Neuronal stem cell (in vitro differentiated cells): ENCODE data around the gene TSEN34.

Experiments
- DNase-seq: peaks from one replicate; pipeline ENCODE4 v3.0.0-alpha.2; 2013; ENCODE audit warnings: low spot score
- H2AFZ ChIP-seq: one replicate; pipeline ENCODE4 v1.6.1; 2013; ENCODE audit warnings: mild to moderate bottlenecking, low read length, inconsistent platforms
- H2AK5ac ChIP-seq: 2 replicates; pipeline ENCODE4 v1.6.1; 2013; ENCODE audit warnings: low read depth, mild to moderate bottlenecking, inconsistent platforms, low read length, moderate library complexity, mixed read lengths
- H2BK120ac ChIP-seq: 2 replicates; pipeline ENCODE4 v1.6.1; 2013; ENCODE audit warnings: low read depth, mild to moderate bottlenecking, inconsistent platforms, low read length, moderate library complexity, mixed read lengths
- H2BK12ac ChIP-seq: one replicate; pipeline ENCODE4 v1.6.1; 2013; ENCODE audit warnings: low read length, inconsistent platforms
- H2BK15ac ChIP-seq: 2 replicates; pipeline ENCODE4 v1.6.1; 2013; ENCODE audit warnings: mild to moderate bottlenecking, low read length, inconsistent platforms, mixed read lengths
- H2BK5ac ChIP-seq: one replicate; pipeline ENCODE4 v1.6.1; 2013; ENCODE audit warnings: inconsistent platforms, mild to moderate bottlenecking, low read length, moderate library complexity
- H3K14ac ChIP-seq: one replicate; pipeline ENCODE4 v1.6.1; 2013; ENCODE audit warnings: low read length, inconsistent platforms
- H3K18ac ChIP-seq: 2 replicates; pipeline ENCODE4 v1.6.1; 2013; ENCODE audit warnings: low read length, inconsistent platforms
- H3K23ac ChIP-seq: 2 replicates; pipeline ENCODE4 v1.6.1; 2013; ENCODE audit warnings: low read depth, mild to moderate bottlenecking, mixed read lengths, low read length, inconsistent platforms; ENCODE audit not compliant: poor library complexity
- H3K27ac ChIP-seq: replicated peaks from 3 replicates; pipeline ENCODE4 v1.5.1; 2013; ENCODE audit warnings: low read length, inconsistent platforms
- H3K27me3 ChIP-seq, 3 experiments: 2 replicates each; pipeline ENCODE4 v1.6.1; 2013; ENCODE audit warnings: low read length in 3 of 3, mild to moderate bottlenecking in 2 of 3, inconsistent platforms in 1 of 3, low read depth in 1 of 3, mixed read lengths in 1 of 3, moderate library complexity in 1 of 3; ENCODE audit not compliant: control insufficient read depth in 3 of 3, insufficient read depth in 3 of 3
- H3K36me3 ChIP-seq, 2 donors: replicated peaks in 1 of 2; 2 replicates each; pipeline ENCODE4 v1.6.1; 2013; ENCODE audit warnings: low read length in 2 of 2; ENCODE audit not compliant: control insufficient read depth in 2 of 2, insufficient read depth in 2 of 2
- H3K4ac ChIP-seq: 2 replicates; pipeline ENCODE4 v1.6.1; 2013; ENCODE audit warnings: inconsistent platforms, mild to moderate bottlenecking, low read length, moderate library complexity
- H3K4me1 ChIP-seq, 2 donors: 1 replicate in 1 of 2; 2 replicates in 1 of 2; pipeline ENCODE4 v1.6.1; 2013; ENCODE audit warnings: low read length in 2 of 2, low read depth in 1 of 2; ENCODE audit not compliant: control insufficient read depth in 2 of 2, insufficient read depth in 1 of 2
- H3K4me2 ChIP-seq: one replicate; pipeline ENCODE4 v1.6.1; 2013; ENCODE audit warnings: mild to moderate bottlenecking, low read length, inconsistent platforms; ENCODE audit not compliant: insufficient read depth, poor library complexity, severe bottlenecking
- H3K4me3 ChIP-seq, 2 donors: 2 replicates each; pipeline ENCODE4 v1.5.1; 2013; ENCODE audit warnings: low read length in 2 of 2, mild to moderate bottlenecking in 2 of 2, inconsistent platforms in 1 of 2, moderate library complexity in 1 of 2
- H3K79me1 ChIP-seq: one replicate; pipeline ENCODE4 v1.6.1; 2013; ENCODE audit warnings: low read depth, mild to moderate bottlenecking, inconsistent platforms, low read length, moderate library complexity
- H3K9ac ChIP-seq: one replicate; pipeline ENCODE4 v1.6.1; 2013; ENCODE audit warnings: mild to moderate bottlenecking, low read depth, low read length, inconsistent platforms; ENCODE audit not compliant: poor library complexity
- H3K9me3 ChIP-seq, 2 donors: replicated peaks in 1 of 2; 2 replicates each; pipeline versions ENCODE3 to v1.6.1; 2013; ENCODE audit warnings: low read length in 2 of 2, mild to moderate bottlenecking in 2 of 2, inconsistent platforms in 1 of 2, low read depth in 1 of 2, mixed read lengths in 1 of 2, moderate library complexity in 1 of 2; ENCODE audit not compliant: control insufficient read depth in 2 of 2, insufficient read depth in 1 of 2
- H4K8ac ChIP-seq: one replicate; pipeline ENCODE4 v1.6.1; 2013; ENCODE audit warnings: low read depth, mild to moderate bottlenecking, inconsistent platforms, low read length, moderate library complexity
- H4K91ac ChIP-seq: one replicate; pipeline ENCODE4 v1.6.1; 2013; ENCODE audit warnings: low read length, low read depth, mild to moderate bottlenecking, inconsistent platforms; ENCODE audit not compliant: poor library complexity
- WGBS, 2 donors: extraction: QIAGEN DNeasy Blood & Tissue Kit; methylation state at CpG; one replicate each; pipeline ENCODE4 v1.1.7; 2013; ENCODE audit warnings: missing lambda C conversion rate in 2 of 2, mixed read lengths in 1 of 2; ENCODE audit not compliant: insufficient read length in 2 of 2, insufficient replicate concordance in 1 of 2; ENCODE audit errors: extremely low coverage in 2 of 2; 5-methylcytosine and 5-hydroxymethylcytosine counted together

The TSEN34 gene

GRCh38 chr19:54155694-54156093, 35.4 kb upstream of the TSEN34 start:
- DNase-seq: no peak
- Histone ChIP-seq H3K4me2 (no peak overlapping the region), H2BK15ac (no peak overlapping the region), H3K4ac (no peak overlapping the region), H4K8ac (no peak overlapping the region), H3K14ac (no peak overlapping the region), H3K23ac (no peak overlapping the region), H2BK5ac (no peak overlapping the region), H3K9me3 (no peaks in the 10 kb centered on the region), H3K4me1 (peaks cover 8 to 11% of the 10 kb centered on the region in 2 donors), H2BK120ac (no peak overlapping the region), H3K36me3 (peaks cover 56 to 75% of the 10 kb centered on the region in 2 donors), H3K79me1 (peaks cover 4% of the 10 kb centered on the region), H2AK5ac (no peak overlapping the region), H3K27ac (no peak overlapping the region), H2BK12ac (no peak overlapping the region), H3K27me3 (no peaks in the 10 kb centered on the region), H3K18ac (no peak overlapping the region), H2AFZ (no peak overlapping the region), H3K4me3 (no peak overlapping the region), H4K91ac (no peak overlapping the region), H3K9ac (no peak overlapping the region)
- WGBS, 2 donors: no CpG with 5 or more reads among the region's 19 CpGs

- H2BK12ac ChIP-seq: no peak overlapping the region
- H3K36me3 ChIP-seq: peaks cover 50 to 68% of the 10 kb centered on the region in 2 donors
- no peak overlapping the region for H2AFZ ChIP-seq
- H4K8ac ChIP-seq: no peak overlapping the region
- H3K4me3 ChIP-seq: no peak overlapping the region
- H3K27ac ChIP-seq: no peak overlapping the region
- DNase-seq: no peak
- no peak overlapping the region for H2BK15ac ChIP-seq
- no peak overlapping the region for H2BK5ac ChIP-seq
- H3K27me3 ChIP-seq: no peaks in the 10 kb centered on the region
- H3K18ac ChIP-seq: no peak overlapping the region
- H2AK5ac ChIP-seq: no peak overlapping the region
- no peak overlapping the region for H3K14ac ChIP-seq
- peaks cover 2% of the 10 kb centered on the region for H3K79me1 ChIP-seq
- no CpG with 5 or more reads among the region's 11 CpGs for WGBS, 2 donors
- H3K4me2 ChIP-seq: no peak overlapping the region
- peaks cover 12 to 14% of the 10 kb centered on the region in 2 donors for H3K4me1 ChIP-seq
- no peak overlapping the region for H2BK120ac ChIP-seq
- H3K9ac ChIP-seq: no peak overlapping the region
- H3K9me3 ChIP-seq: no peaks in the 10 kb centered on the region
- no peak overlapping the region for H3K23ac ChIP-seq
- H4K91ac ChIP-seq: no peak overlapping the region
- no peak overlapping the region for H3K4ac ChIP-seq
Observed at GRCh38 chr19:54156490-54156889, 34.6 kb upstream of the TSEN34 start.

GRCh38 chr19:54156953-54157352, 34.2 kb upstream of the TSEN34 start:
- Histone ChIP-seq H3K18ac (no peak overlapping the region), H3K4me2 (no peak overlapping the region), H2AFZ (no peak overlapping the region), H2BK12ac (no peak overlapping the region), H2BK15ac (no peak overlapping the region), H3K27me3 (no peaks in the 10 kb centered on the region), H3K9me3 (no peaks in the 10 kb centered on the region), H3K27ac (no peak overlapping the region), H4K8ac (no peak overlapping the region), H3K14ac (no peak overlapping the region), H3K4ac (no peak overlapping the region), H3K36me3 (peaks cover 45 to 64% of the 10 kb centered on the region in 2 donors), H2AK5ac (no peak overlapping the region), H3K9ac (no peak overlapping the region), H2BK5ac (no peak overlapping the region), H2BK120ac (no peak overlapping the region), H3K79me1 (peaks cover 1% of the 10 kb centered on the region), H4K91ac (no peak overlapping the region), H3K4me1 (peaks cover 12 to 14% of the 10 kb centered on the region in 2 donors), H3K23ac (no peak overlapping the region), H3K4me3 (no peak overlapping the region)
- no CpG with 5 or more reads among the region's 3 CpGs for WGBS, 2 donors
- no peak for DNase-seq

GRCh38 chr19:54158812-54159351, 32.2 kb upstream of the TSEN34 start:
- H3K27ac ChIP-seq: no peak overlapping the region
- H3K14ac ChIP-seq: no peak overlapping the region
- H3K36me3 ChIP-seq: peaks cover 29 to 48% of the 10 kb centered on the region in 2 donors
- H4K91ac ChIP-seq: no peak overlapping the region
- peak overlapping the region; percentile 29 for H3K23ac ChIP-seq
- H2BK12ac ChIP-seq: no peak overlapping the region
- H2AFZ ChIP-seq: peak overlapping the region; percentile 91
- no peak overlapping the region for H3K18ac ChIP-seq
- H3K4me3 ChIP-seq: peak overlapping the region; percentile 62 to 92
- H2BK15ac ChIP-seq: no peak overlapping the region
- H3K27me3 ChIP-seq: no peaks in the 10 kb centered on the region
- peak overlapping the region; percentile 85 for H3K9ac ChIP-seq
- H3K4me1 ChIP-seq: peaks cover 12 to 14% of the 10 kb centered on the region in 2 donors
- H3K4ac ChIP-seq: no peak overlapping the region
- H2BK5ac ChIP-seq: no peak overlapping the region
- no peak overlapping the region for H2BK120ac ChIP-seq
- peak overlapping the region; percentile 69 for H3K4me2 ChIP-seq
- peak overlapping the region; percentile 13 for H2AK5ac ChIP-seq
- no peak for DNase-seq
- no CpG with 5 or more reads among the region's 19 CpGs for WGBS, 2 donors
- peaks cover 4 to 9% of the 10 kb centered on the region in 2 donors for H3K9me3 ChIP-seq
- no peaks in the 10 kb centered on the region for H3K79me1 ChIP-seq
- no peak overlapping the region for H4K8ac ChIP-seq
